NOMO-1 treated with DMSO at 0.1 percent for 48 hours (cell line): ENCODE results near the gene MOAP1.
"Not testable (repeated sequence)": the region's sequence is repeated elsewhere in the genome, so short reads cannot be mapped to it uniquely, and the experiment has no call there.

ENCODE experiments used
- DNase-seq: peaks from one replicate; lab custom pipeline; 2025; ENCODE audit not compliant: unreplicated experiment; lab: John Stamatoyannopoulos, UW

Gene MOAP1

DNA sequence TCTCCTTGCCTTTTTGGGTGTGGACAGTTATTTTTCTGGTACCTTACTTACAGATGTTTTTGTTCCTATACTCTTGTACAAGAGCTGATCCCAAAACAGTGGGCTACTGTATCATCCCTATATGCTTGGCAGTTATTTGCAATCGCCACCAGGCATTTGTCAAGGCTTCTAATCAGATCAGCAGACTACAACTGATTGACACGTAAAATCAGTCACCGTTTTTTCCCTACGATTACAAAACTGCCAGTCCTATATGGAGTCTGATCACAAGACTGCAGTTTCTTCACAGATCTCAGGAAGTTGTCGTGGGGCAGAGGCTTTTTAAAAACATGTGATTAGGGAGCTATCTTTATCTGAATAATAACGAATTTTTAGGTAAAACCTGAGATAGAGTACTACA is 1.8 kb upstream of the MOAP1 start:
- no peak for DNase-seq

DNA sequence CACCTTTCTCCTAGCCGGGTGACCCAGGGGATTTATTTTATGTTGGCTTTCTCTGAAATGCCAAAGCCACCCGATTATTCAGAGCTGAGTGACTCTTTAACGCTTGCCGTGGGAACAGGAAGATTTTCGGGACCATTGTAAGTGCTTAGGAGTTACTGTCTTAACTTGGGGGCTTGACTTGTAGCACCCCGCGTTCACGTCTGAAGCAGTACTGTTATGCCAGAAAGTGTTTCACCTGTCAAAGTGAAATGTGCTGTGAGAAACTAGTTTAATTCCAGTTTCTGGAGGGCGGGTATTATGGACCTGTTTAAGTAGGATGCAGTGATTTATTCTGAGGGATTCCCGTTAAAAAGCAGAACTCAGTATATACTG is 638 bp upstream of the MOAP1 start:
- no peak for DNase-seq

DNA sequence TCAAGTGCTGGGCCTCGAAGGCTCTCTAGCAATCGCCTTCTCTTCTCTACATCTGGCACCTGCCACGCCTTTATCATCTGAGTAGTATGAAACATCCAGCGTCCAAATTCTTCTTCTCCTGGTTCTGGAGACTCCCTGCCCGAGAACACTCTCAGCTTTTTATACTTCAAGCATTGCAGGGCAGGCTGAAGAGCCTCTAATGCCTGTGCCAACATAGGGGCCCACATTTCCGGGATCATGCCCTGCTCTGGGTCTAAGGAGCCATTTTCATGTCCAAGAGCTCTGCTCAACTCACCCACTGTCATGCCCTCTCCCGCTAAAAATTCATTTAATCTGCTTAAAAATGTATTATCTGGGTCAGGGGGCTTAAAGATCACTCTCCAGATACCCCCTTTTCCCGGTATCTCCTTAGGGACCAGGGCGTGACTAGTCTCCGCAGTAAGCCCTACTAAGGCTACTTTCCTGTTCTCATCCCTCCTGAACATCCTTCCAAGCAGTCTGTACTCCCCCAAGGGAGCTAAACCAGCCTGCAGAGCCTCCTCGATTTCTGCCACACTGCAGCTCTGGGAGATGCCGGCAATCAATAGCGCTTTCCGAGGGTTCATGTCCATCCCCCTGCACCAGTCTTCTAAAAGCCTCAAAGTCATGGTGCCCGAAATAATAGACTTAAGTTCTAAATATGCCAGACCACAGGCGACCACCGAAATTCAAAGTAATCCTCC is 940 bp downstream of the MOAP1 start:
- no peak for DNase-seq

DNA sequence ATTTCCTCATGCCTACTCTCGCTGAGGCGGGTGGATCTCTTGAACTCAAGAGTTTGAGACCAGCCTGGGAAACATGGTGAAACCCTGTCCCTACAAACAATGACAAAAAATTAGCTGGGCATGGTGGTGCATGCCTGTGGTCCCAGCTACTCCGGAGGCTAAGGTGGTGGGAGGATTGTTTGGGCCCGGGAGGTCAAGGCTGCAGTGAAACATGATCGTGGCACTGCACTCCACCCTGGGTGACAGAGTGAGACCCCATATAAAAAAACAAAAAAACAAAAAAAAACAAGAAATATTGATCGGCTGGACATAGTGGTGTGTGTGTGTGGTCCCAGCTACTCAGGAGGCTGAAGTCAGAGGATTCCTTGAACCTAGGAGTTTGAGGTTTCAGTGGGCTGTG is 9.2 kb downstream of the MOAP1 start:
- DNase-seq: no peak

DNA sequence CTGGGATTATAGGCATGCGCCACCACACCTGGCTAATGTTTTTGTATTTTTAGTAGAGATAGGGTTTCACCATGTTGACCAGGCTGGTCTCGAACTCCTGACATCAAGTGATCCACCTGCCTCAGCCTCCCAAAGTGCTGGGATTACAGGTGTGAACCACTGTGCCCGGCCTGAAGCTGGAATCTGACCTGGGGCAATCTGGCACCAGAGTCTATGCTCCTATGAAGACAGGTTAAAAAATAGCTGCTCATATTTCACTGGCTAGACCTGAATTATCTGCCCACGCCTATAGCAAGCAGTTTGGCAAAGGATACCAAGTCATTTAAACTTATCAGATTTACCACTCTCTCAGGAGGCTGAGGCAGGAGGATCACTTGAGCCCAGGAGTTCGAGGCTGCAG is 10.0 kb downstream of the MOAP1 start:
- DNase-seq: not testable (repeated sequence)

DNA sequence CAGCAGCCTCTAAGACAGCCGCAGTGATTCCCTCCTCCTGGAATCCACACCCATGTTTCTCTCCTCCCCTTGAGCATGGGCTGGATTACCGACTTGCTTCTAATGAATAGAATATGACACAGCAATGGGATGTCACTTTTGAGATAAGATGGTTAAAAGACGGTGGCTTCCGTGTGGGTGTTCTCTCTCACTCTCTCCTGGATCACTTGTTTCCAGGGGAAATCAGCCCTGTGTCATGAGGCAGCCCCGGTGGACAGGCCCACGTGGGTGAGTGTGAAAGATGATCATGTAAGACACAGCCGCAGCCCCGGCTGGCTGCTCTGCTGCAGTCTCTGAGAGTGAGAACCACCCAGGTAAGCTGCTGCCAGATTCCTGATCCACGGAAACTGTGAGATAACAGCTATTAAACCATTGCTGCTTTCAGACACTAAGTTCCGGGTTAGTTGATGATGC is 10.7 kb downstream of the MOAP1 start:
- DNase-seq: no peak

DNA sequence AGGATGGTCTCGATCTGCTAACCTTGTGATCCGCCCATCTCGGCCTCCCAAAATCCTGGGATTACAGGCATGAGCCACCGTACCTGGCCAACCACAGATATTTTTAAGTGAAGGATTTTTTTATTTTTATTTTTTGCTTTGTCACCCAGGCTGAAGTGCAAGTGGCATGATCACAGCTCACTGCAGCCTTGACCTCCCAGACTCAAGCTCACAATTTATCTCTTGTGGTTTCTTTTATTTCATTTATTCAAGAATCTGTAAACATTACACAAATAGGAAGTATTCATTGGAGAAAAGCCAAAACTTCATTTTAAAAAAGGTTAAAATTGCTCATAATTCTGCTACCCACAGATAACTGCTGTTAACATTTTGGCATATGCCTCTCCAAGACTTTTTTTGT is 13.3 kb downstream of the MOAP1 start:
- no peak for DNase-seq

DNA sequence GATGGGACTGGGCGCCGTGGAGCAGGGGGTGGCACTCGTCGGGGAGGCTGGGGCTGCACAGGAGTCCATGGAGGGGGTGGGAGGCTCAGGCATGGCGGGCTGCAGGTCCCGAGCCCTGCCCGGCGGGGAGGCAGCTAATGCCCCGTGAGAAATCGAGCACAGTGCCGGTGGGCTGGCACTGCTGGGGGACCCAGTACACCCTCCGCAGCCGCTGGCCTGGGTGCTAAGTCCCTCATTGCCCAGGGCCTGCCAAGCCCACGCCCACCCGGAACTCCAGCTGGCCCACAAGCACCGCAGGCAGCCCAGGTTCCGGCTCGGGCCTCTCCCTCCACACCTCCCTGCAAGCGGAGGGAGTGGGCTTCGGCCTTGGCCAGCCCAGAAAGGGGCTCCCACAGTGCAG is 14.6 kb downstream of the MOAP1 start:
- DNase-seq: not testable (repeated sequence)

DNA sequence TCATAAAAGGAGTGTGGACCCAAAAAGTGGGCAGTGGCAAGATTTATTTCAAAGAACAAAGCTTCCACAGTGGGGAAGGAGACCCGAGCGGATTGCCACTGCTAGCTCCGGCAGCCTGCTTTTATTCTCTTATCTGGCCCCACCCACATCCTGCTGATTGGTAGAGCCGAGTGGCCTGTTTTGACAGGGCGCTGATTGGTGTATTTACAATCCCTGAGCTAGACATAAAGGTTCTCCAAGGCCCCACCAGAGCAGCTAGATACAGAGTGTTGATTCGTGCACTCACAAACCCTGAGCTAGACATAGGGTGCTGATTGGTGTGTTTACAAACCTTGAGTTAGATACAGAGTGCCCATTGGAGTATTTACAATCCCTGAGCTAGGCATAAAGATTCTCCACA is 15.1 kb downstream of the MOAP1 start:
- not testable (repeated sequence) for DNase-seq

DNA sequence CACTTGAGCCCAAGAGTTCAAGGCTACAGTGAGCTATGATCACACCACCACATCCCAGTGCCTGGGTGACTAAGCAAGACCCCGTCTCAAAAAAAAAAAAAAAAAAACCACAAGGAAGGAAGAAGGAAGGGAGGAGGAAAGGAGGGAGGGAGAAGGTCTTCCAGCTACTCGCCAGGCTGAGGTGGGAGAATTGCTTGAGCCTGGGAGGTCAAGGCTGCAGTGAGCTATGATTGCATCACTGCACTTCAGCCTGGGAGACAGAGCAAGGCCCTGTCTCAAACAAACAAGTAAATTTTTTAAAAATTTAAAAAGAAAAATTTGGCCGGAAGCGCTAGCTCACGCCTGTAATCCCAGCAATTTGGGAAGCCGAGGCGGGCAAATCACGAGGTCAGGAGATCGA is 16.1 kb downstream of the MOAP1 start:
- DNase-seq: not testable (repeated sequence)

DNA sequence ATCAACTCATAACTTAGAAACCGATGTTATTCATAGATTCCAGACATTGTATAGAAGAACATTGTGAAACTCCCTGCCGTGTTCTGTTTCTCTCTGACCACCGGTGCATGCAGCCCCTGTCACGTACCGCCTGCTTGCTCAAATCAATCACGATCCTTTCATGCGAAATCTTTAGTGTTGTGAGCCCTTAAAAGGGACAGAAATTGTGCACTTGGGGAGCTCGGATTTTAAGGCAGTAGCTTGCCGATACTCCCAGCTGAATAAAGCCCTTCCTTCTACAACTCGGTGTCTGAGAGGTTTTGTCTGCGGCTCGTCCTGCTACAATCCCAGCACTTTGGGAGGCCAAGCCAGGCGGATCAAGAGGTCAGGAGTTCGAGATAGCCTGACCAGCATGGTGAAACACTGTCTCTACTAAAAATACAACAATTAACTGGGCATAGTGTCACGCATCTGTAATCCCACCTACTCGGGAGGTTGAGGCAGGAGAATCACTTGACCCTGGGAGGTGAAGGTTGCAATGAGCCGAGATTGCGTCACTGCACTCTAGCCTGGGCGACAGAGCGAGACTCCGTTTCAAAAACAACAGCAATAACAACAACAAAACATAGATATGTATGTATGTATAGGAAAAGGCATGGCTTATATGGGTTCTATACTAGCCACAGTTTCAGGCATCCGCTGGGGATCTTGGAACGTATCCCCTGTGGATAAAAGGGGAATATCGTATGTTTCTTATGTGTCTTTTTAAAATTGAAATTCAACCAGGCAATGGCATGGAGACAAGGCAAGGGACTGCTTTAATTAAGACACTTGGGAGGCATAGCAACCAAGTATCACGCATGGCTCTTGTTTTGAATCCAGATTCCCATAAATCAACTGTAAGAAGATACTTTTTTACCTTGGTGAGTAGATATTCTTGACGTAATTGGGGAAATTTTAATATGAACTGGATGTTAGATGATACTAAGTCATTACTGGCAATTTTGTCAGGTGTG is 19.1 kb downstream of the MOAP1 start:
- DNase-seq: not testable (repeated sequence)

DNA sequence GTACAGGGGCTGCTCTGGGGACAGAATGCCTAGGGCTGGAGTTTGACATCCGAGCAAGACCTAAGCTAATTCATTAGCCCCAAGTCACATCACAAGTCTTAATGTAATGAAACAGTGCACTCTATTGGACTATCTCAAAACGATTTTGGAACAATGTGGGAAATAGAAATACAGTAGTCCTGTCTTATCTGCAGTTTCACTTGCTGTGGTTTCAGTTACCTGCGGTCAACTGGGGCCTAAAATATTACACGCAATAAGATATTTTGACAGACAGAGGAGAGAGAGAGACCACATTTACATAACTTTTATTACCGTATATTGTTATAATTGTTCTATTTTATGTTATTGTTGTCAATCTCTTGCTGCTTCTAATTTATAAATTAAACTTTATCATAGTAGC is 21.1 kb downstream of the MOAP1 start:
- peak; percentile 28 for DNase-seq

DNA sequence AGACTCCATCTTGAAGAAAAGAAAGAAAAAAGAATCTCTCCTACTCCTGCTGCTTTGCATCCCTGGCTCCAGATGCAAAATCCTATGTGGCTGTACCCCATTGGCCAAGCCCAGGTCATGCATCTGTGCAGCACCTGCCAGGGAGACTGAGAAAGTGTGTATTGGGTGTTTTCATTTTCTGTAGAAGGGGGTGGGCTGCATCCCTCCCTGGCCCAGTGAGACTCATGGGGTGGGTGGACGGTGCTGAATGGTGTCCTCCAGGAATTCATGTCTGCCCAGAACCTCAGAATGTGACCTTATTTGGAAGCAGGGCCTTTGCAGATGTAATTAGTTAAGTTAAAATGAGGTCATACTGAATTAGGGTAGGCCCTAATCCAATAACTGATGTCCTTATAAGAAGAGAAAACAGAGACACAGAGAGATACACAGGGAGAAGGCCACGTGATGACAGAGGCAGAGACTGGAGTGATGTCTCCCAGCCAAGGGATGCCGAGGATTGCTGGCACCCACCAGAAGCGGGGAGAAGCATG is 23.2 kb downstream of the MOAP1 start:
- no peak for DNase-seq

DNA sequence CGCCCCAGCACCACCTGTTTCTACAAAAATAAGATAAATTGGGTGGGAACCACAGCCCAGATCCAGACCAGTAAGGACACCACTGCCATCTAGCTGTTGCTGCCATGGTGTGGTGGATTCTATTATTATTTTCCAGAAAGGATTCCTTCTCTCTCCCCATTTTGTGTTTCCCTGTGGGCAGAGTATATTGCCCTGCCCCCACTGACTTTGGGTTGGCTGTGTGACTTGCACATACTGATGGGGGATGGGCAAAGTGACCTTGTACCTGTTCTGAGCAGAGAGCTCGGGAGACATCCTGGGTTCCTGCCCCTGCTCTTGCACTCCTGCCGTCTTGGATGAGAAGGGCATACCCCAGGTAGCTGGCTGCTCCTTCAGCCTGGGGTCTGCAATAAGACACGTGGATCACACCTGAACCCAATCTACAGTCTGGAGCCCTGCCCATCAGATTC is 24.3 kb downstream of the MOAP1 start:
- DNase-seq: peak; percentile 22

DNA sequence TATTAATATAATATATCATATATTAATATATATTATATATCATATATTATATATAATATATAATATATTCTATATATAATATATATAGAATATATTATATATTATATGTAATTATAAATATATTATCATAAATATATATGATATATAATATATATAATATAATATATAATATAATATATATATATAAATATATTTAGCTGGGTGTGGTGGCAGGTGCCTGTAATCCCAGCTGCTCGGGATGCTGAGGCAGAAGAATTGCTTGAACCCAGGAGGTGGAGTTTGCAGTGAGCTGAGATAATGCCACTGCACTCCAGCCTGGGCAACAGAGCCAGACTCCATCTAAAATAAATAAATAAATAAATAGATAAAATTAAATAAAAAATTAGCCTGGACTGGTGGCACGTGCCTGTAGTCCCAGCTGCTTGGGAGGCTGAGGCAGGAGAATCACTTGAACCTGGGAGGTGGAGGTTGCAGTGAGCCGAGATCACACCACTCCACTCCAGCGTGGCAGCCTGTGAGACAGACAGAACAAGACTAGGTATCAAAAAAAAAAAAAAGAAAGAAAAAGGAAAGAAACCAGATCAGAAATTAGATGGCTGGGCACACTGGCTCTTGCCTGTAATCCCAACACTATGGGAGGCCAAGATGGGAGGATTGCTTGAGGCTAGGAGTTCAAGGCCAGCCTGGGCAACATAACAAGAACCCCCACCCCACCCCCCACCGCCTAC is 24.9 kb downstream of the MOAP1 start:
- not testable (repeated sequence) for DNase-seq

DNA sequence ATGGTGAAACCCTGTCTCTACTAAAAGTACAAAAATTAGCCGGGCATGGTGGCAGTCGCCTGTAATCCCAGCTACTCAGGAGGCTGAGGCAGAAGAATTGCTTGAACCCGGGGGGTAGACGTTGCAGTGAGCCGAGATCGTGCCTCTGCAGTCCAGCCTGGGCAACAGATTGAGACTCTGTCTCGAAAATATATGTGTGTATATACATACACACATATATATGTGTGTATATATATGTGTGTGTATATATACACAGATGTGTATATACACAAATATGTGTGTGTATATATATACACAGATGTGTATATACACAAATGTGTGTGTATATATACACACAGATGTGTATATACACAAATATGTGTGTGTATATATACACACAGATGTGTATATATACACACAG is 26.3 kb downstream of the MOAP1 start:
- not testable (repeated sequence) for DNase-seq

DNA sequence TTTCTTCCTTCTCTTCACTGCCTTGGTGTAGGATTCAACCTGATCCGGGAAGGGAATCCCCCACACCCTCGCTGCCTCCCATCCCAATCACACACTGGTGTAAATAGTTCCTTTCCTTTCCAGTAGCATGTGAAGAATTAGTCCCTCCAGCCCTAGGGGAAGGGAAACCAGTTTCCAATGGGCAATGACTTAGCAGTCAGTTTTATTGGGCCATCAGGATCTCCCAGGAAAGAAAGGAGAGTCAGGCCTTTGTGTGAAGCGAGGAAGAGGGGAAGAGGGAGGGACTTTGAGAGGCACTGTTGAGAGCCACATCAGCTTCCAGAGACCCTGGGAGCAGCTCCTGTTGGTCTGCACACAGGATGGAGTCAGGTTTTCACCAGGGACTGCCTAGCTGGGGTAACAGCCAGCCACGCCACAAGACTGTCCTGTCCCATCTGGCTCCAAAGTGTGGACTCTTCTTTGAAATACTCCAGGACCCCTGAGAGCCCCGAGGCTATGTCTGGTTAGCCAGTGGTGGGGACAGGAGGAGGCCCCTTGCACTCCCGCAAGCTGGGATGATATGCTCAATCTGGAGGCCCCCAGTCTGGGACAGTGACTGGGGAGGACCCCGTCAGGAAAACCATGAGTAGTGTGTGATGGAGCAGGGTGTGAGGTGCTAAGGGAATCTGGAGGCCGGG is 27.9 kb downstream of the MOAP1 start:
- DNase-seq: no peak

DNA sequence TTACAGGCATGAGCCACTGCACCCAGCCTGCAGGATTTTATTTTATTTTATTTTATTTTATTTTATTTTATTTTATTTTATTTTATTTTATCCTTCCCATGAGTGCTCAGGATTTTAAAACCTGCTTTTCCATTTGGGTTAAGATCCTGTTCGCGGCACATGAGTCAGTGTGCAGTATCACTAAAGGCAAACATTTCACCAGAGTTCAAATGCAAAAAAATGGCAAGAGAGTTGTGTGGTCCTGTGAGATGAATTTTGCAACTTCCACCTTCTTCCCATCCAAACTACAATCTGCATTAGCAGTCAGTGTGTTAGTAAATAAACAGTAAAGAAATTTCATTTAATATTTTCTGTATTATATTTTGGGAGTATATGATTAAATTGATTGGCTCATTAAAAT is 29.0 kb downstream of the MOAP1 start:
- no peak for DNase-seq

DNA sequence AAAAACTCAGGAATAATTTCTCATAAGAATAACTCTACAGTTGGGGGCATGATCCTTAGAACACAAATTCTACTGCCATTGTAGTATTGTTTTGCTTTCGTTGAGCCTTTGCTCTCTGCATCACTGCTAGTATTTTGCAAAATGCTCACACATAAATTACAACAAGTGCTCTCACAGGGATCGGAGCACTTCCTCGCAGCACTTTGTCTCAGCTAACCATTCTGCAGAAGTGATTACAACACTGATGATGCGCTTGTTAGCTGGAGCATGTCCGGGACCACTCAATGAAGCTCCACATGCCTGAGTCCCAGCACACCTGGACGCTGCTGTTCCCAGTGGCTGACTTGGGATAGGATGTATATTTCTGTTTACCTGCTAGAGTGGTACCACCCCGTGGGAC is 31.6 kb downstream of the MOAP1 start:
- DNase-seq: peak; percentile 53
